Vagina (tissue), 2 donors: ENCODE measurements around the gene PPARD. TPM values are rescaled to one million over a fixed set of nuclear protein-coding genes. Genes with fewer than 3 reads are reported as not detected.

Experiments used
- DNase-seq, 2 donors: peaks; one replicate each; pipeline ENCODE4 v3.0.0-alpha.2; 2017; ENCODE audit errors: extremely low spot score in 2 of 2
- H3K27ac ChIP-seq: fragments of 200-600 bp; sonication (generic); one replicate; pipeline ENCODE4 v1.5.1; 2019
- H3K27me3 ChIP-seq: fragments of 200-600 bp; sonication (generic); one replicate; pipeline ENCODE4 v1.5.1; 2019
- H3K36me3 ChIP-seq, 2 donors: fragments of 200-600 bp; sonication (generic); one replicate each; pipeline ENCODE4 v1.5.1; 2017 to 2019
- H3K4me1 ChIP-seq: fragments of 200-600 bp; sonication (generic); one replicate; pipeline ENCODE4 v1.5.1; 2019
- H3K4me3 ChIP-seq, 2 donors: fragments of 200-600 bp; sonication (generic); 1 replicate in 1 of 2; 2 replicates in 1 of 2; pipeline ENCODE4 v1.5.1; 2016 to 2019
- H3K9me3 ChIP-seq: fragments of 200-600 bp; sonication (generic); one replicate; pipeline ENCODE4 v1.5.1; 2019
- CTCF ChIP-seq, 3 experiments: fragments of 450-650 bp in 2 of 3; fragments of 200-600 bp in 1 of 3; sonication (generic) in 1 of 3; IDR thresholded peaks; one replicate each; pipeline ENCODE4 v1.5.1; 2017 to 2019; ENCODE audit warnings: antibody characterized with exemption in 3 of 3, mild to moderate bottlenecking in 2 of 3, moderate library complexity in 2 of 3
- POLR2A ChIP-seq, 2 donors: fragments of 450-650 bp; IDR thresholded peaks; one replicate each; pipeline ENCODE4 v1.6.1; 2017; ENCODE audit warnings: antibody characterized with exemption in 2 of 2, mild to moderate bottlenecking in 2 of 2, moderate library complexity in 2 of 2
- POLR2AphosphoS5 ChIP-seq, 2 donors: sonication (generic); formaldehyde crosslinking; IDR thresholded peaks; one replicate each; pipeline ENCODE4 v1.9.0; 2017; ENCODE audit warnings: antibody characterized with exemption in 2 of 2, mild to moderate bottlenecking in 2 of 2, low read depth in 1 of 2; ENCODE audit not compliant: insufficient read depth in 1 of 2
- intact Hi-C: fragments of 100-400 bp; cut with DNase I; formaldehyde crosslinking; loops from one replicate; pipeline ENCODE4 v1.15.1; 2023
- total RNA-seq: library from RNA; depleted of rRNA; stranded (reverse); fragments of >200 nt; gene quantifications from one replicate; pipeline ENCODE4 v1.2.3, GENCODE V29; 2016

PPARD gene
- total RNA-seq, 1 donor from 2014 or later, result 21.9 TPM

DNA sequence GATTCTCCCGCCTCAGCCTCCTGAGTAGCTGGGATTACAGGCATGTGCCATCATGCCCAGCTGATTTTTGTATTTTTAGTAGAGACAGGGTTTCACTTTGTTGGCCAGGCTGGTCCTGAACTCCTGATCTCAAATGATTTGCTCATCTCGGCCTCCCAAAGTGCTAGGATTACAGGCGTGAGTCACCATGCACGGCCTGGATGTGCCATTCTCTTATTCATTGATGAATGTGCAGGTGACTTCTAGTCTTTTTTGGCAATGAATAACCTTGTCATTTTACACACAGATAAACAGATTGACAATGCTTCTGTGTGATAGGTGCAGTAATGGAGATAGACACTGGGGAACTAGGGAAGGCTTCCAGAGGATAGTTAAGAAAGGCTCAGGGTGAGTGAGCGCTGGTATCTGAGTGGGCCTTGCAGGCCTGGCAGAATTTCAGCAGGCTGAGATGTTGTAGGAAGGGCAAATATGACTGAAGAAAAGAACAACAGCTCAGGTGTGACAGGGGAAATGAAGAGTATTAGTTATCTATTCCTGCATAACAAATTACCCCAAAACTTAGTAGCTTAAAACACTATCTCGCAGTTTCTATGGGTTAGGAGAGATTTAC is 23.3 kb downstream of the PPARD start:
- no peaks in the 10 kb centered on the region for H3K9me3 ChIP-seq
- no peaks in the 10 kb centered on the region for H3K27me3 ChIP-seq
- no peak for DNase-seq
- no peak overlapping the region for H3K4me3 ChIP-seq
- TF ChIP-seq POLR2AphosphoS5 (IDR thresholded peaks at IDR 0.05; ENCODE audit: insufficient read depth in 1 of 2, low read depth in 1 of 2) (no peak), POLR2A (IDR thresholded peaks at IDR 0.05) (no peak), CTCF (IDR thresholded peaks at IDR 0.05) (no peak)
- H3K4me1 ChIP-seq, result peaks cover 45% of the 10 kb centered on the region
- no peak overlapping the region for H3K27ac ChIP-seq
- intact Hi-C loops, result no loop called here
- no peaks in the 10 kb centered on the region for H3K36me3 ChIP-seq

DNA sequence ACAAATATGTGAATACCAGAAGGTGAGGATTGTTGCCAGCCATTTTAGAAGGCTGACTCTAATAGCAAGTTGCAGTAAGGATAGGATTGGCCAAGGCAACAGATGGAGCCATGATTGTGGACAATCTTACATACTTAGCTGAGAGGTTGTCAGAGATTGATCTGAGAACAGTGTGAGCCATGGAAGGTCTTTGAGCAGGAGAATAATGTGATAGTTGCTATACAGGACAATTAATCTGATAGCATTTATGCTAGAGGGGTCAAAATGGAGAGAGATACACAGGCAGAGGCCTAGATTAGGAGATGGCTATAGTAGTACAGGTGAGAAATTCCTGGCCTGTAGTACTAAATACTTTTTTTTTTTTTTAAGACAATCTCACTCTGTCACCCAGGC is 23.8 kb downstream of the PPARD start:
- H3K4me1 ChIP-seq, result peaks cover 45% of the 10 kb centered on the region
- intact Hi-C loops, result no loop called here
- H3K9me3 ChIP-seq, result no peaks in the 10 kb centered on the region
- H3K4me3 ChIP-seq, result no peak overlapping the region
- no peak for DNase-seq
- H3K27me3 ChIP-seq, result no peaks in the 10 kb centered on the region
- no peak overlapping the region for H3K27ac ChIP-seq
- no peak for TF ChIP-seq CTCF (IDR thresholded peaks at IDR 0.05)
- no peaks in the 10 kb centered on the region for H3K36me3 ChIP-seq

- H3K36me3 ChIP-seq, result no peaks in the 10 kb centered on the region
- H3K4me1 ChIP-seq, result peaks cover 45% of the 10 kb centered on the region
- TF ChIP-seq CTCF (IDR thresholded peaks at IDR 0.05) (no peak), POLR2AphosphoS5 (IDR thresholded peaks at IDR 0.05; ENCODE audit: insufficient read depth in 1 of 2, low read depth in 1 of 2) (no peak), POLR2A (IDR thresholded peaks at IDR 0.05) (no peak)
- no peak for DNase-seq
- no peaks in the 10 kb centered on the region for H3K9me3 ChIP-seq
- no peaks in the 10 kb centered on the region for H3K27me3 ChIP-seq
- no peak overlapping the region for H3K27ac ChIP-seq
- intact Hi-C loops, result no loop called here
- no peak overlapping the region for H3K4me3 ChIP-seq
These were observed 25.3 kb downstream of the PPARD start for GRCh38 chr6:35367646-35368037.

GRCh38 chr6:35368038-35368887 is 25.9 kb downstream of the PPARD start:
- H3K27ac ChIP-seq, result no peak overlapping the region
- no peaks in the 10 kb centered on the region for H3K27me3 ChIP-seq
- H3K36me3 ChIP-seq, result no peaks in the 10 kb centered on the region
- intact Hi-C loops, result no loop called here
- H3K4me3 ChIP-seq, result no peak overlapping the region
- no peak for DNase-seq
- TF ChIP-seq POLR2AphosphoS5 (IDR thresholded peaks at IDR 0.05; ENCODE audit: insufficient read depth in 1 of 2, low read depth in 1 of 2) (no peak), CTCF (IDR thresholded peaks at IDR 0.05) (no peak), POLR2A (IDR thresholded peaks at IDR 0.05) (no peak)
- no peaks in the 10 kb centered on the region for H3K9me3 ChIP-seq
- H3K4me1 ChIP-seq, result peaks cover 45% of the 10 kb centered on the region

GRCh38 chr6:35370124-35370741 is 27.9 kb downstream of the PPARD start:
- peak in 1 of 2 donors; percentile 58 for TF ChIP-seq POLR2AphosphoS5 (IDR thresholded peaks at IDR 0.05; ENCODE audit: insufficient read depth in 1 of 2, low read depth in 1 of 2)
- TF ChIP-seq POLR2A (IDR thresholded peaks at IDR 0.05), result no peak
- no peak for DNase-seq
- Histone ChIP-seq H3K9me3 (no peaks in the 10 kb centered on the region), H3K27ac (no peak overlapping the region), H3K36me3 (no peaks in the 10 kb centered on the region), H3K4me3 (no peak overlapping the region), H3K4me1 (peaks cover 45% of the 10 kb centered on the region), H3K27me3 (no peaks in the 10 kb centered on the region)
- intact Hi-C loops, result no loop called here
